Activated CD8-positive, alpha-beta T cell treated with anti-CD3 and anti-CD28 coated beads for 36 hours (primary cell): ENCODE measurements around the gene LRFN2. TPM values are rescaled to one million over a fixed set of nuclear protein-coding genes. Genes with fewer than 3 reads are reported as not detected.

ENCODE experiments used
- ATAC-seq: fragments of 200-7000 bp; cut with Tn5 transposase; one replicate; pipeline ENCODE4 v1.10.0; 2021; ENCODE audit warnings: mild to moderate bottlenecking, moderate library complexity
- CTCF ChIA-PET: fragments of 350-600 bp; sonication (Branson Sonifier 250); formaldehyde crosslinking; loops from one replicate; lab custom pipeline; 2021; ENCODE audit warnings: antibody characterized with exemption; lab: Charles Lee
- POLR2A ChIA-PET: fragments of 350-600 bp; sonication (Branson Sonifier 250); formaldehyde crosslinking; loops from one replicate; lab custom pipeline; 2021; ENCODE audit warnings: antibody characterized with exemption; lab: Charles Lee
- DNase-seq: peaks from one replicate; pipeline ENCODE4 v3.0.0-alpha.2; 2020
- H3K27ac Mint-ChIP-seq: one replicate; pipeline ENCODE4 v1.8.0; 2021; ENCODE audit warnings: mild to moderate bottlenecking, mixed read lengths
- H3K27me3 Mint-ChIP-seq: one replicate; pipeline ENCODE4 v1.8.0; 2021; ENCODE audit warnings: mixed read lengths
- H3K36me3 Mint-ChIP-seq: one replicate; pipeline ENCODE4 v1.8.0; 2021; ENCODE audit warnings: low read depth, mixed read lengths
- H3K4me1 Mint-ChIP-seq: one replicate; pipeline ENCODE4 v1.8.0; 2021; ENCODE audit warnings: low read depth, mixed read lengths
- H3K4me3 Mint-ChIP-seq: one replicate; pipeline ENCODE4 v1.8.0; 2021; ENCODE audit warnings: mild to moderate bottlenecking, moderate library complexity, mixed read lengths
- H3K9me3 Mint-ChIP-seq: one replicate; pipeline ENCODE4 v1.8.0; 2021; ENCODE audit warnings: mixed read lengths
- CTCF ChIP-seq: fragments of 200-600 bp; IDR thresholded peaks from one replicate; pipeline ENCODE4 v1.8.0; 2022; ENCODE audit warnings: antibody characterized with exemption, mild to moderate bottlenecking
- intact Hi-C: fragments of 100-400 bp; cut with micrococcal nuclease; formaldehyde crosslinking; loops from one replicate; pipeline ENCODE4 v1.10.0; 2022
- total RNA-seq, 2 experiments: library from RNA; stranded (reverse); gene quantifications; one replicate each; pipeline ENCODE4 v1.2.3, GENCODE V29; 2021

The LRFN2 gene
- total RNA-seq, 2 experiments from 2014 or later: not detected

DNA sequence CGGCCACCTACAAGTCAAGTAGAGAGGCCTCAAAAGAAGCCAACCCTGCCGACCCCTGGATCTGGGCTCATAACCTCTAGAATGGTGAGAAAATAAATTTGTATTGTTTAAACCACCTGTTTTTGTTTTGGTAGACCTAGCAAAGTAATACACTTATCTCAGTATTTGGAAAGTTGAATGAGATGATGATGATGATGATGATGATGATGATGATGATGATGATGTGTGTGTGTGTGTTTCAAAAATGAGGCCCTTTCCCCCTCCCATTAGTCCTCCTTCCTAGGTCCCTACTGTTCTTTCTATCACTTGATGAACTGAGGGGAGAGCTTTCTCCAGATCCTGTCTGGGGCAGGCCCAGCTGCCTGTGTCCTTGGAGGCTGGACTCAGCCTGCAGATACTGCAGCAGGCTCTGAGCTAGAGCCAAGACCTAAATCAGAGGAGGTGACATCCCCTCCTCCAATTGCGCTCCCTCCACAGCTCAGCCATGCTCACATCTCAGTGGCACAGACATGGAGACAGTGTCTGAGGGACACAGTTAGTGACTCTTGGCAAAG, 120.1 kb downstream of the LRFN2 start:
- Mint-ChIP-seq H3K27me3 (peaks cover 2% of the 10 kb centered on the region), H3K4me1 (no peaks in the 10 kb centered on the region), H3K4me3 (no peak overlapping the region), H3K36me3 (no peaks in the 10 kb centered on the region), H3K9me3 (no peaks in the 10 kb centered on the region), H3K27ac (no peak overlapping the region)
- ChIA-PET POLR2A (no interaction called here), CTCF (no interaction called here)
- TF ChIP-seq CTCF: no peak
- no peak for ATAC-seq
- DNase-seq: no peak
- intact Hi-C loops: no loop called here

GRCh38 chr6:40461643-40462042, 125.5 kb downstream of the LRFN2 start:
- TF ChIP-seq CTCF: no peak
- DNase-seq (no peak), ATAC-seq (no peak)
- CTCF ChIA-PET: no interaction called here
- POLR2A ChIA-PET: interaction anchor here (0.6 kb wide), 1 partner anchor 219 kb away, joined by 5 read pairs; no protein-coding TSS in a partner anchor
- H3K36me3 Mint-ChIP-seq: no peaks in the 10 kb centered on the region
- H3K27ac Mint-ChIP-seq: no peak overlapping the region
- no peaks in the 10 kb centered on the region for H3K4me1 Mint-ChIP-seq
- intact Hi-C loops: no loop called here
- H3K9me3 Mint-ChIP-seq: no peaks in the 10 kb centered on the region
- no peak overlapping the region for H3K4me3 Mint-ChIP-seq
- H3K27me3 Mint-ChIP-seq: peaks cover 2% of the 10 kb centered on the region

GRCh38 chr6:40460380-40460779, 126.8 kb downstream of the LRFN2 start:
- no peak for ATAC-seq
- H3K27me3 Mint-ChIP-seq: peaks cover 2% of the 10 kb centered on the region
- ChIA-PET POLR2A (no interaction called here), CTCF (no interaction called here)
- H3K36me3 Mint-ChIP-seq: no peaks in the 10 kb centered on the region
- no peak for DNase-seq
- H3K27ac Mint-ChIP-seq: no peak overlapping the region
- H3K4me3 Mint-ChIP-seq: no peak overlapping the region
- no peaks in the 10 kb centered on the region for H3K4me1 Mint-ChIP-seq
- no peak for TF ChIP-seq CTCF
- intact Hi-C loops: no loop called here
- H3K9me3 Mint-ChIP-seq: no peaks in the 10 kb centered on the region

- ATAC-seq: no peak
- H3K27ac Mint-ChIP-seq: no peak overlapping the region
- CTCF ChIA-PET: no interaction called here
These were observed 129.9 kb downstream of the LRFN2 start for GRCh38 chr6:40457261-40457660.

More at GRCh38 chr6:40457261-40457660, 129.9 kb downstream of the LRFN2 start:
- Mint-ChIP-seq H3K9me3 (no peaks in the 10 kb centered on the region), H3K4me3 (no peak overlapping the region), H3K36me3 (no peaks in the 10 kb centered on the region), H3K27me3 (peaks cover 1% of the 10 kb centered on the region), H3K4me1 (no peaks in the 10 kb centered on the region)
- DNase-seq: no peak
- POLR2A ChIA-PET: no interaction called here
- intact Hi-C loops: no loop called here
- no peak for TF ChIP-seq CTCF
